ENCODE measurements around the gene INSR.

INSR gene

GRCh38 chr19:7132054-7132453, 162.2 kb downstream of the INSR start:
- no peak for DNase-seq

- DNase-seq, result no peak
Observed at GRCh38 chr19:7130043-7130442, 164.2 kb downstream of the INSR start.

GRCh38 chr19:7126132-7126531, 168.1 kb downstream of the INSR start:
- DNase-seq, result no peak

DNA sequence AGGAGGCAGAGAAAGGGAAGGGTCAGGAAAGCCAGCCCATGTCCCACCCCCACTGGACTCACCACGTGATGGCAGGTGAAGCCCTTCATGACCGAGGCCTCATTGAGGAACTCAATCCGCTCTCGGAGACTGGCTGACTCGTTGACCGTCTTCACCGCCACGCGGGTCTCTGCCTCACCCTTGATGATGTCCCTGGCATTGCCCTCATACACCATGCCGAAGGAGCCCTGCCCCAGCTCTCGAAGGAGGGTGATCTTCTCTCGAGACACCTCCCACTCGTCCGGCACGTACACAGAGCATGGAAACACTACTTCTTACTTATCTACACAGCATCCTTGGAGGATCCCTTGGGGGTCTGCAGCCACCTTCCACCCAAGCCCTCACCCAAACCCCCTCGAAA, 169.0 kb downstream of the INSR start:
- no peak for DNase-seq

DNA sequence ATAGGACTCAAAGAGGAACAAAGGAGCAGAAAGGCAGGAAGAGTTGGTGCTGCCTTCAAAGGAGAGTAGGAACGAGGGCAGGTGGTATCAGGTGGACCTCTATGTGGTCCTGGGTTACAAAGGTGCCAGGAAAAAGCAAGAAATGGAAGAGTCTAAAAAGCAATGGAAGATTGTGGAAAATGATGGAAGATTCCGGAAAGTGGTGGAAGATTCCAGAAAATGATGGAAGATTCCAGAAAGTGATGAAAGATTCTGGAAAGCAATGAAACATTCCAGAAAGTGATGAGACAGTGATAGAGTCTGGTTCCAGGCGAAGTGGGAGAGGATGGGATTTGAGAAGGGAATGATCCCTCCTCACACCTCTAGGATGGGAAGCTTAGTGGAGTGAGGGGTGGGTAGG, 169.4 kb downstream of the INSR start:
- no peak for DNase-seq

DNA sequence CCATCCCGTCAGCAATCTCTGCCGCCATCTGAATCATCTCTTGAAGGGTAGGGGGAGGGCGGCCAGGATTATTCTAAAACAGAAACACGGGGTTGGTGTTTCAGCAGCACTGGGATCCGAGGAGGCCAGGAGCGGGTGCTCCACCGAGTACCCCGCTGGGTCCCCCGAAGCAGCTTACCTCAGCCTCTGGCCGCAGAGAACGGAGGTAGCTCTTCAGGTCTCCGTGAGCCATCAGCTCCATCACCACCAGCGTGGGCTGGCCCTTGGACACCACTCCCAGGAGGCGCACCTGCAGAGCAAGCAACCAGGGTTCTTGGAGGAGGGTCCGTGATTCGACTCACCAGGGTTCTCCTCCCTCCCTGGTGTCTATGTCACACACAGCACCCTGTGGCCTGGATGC, 171.5 kb downstream of the INSR start:
- no peak for DNase-seq

GRCh38 chr19:7120499-7120898, 173.7 kb downstream of the INSR start:
- no peak for DNase-seq

DNA sequence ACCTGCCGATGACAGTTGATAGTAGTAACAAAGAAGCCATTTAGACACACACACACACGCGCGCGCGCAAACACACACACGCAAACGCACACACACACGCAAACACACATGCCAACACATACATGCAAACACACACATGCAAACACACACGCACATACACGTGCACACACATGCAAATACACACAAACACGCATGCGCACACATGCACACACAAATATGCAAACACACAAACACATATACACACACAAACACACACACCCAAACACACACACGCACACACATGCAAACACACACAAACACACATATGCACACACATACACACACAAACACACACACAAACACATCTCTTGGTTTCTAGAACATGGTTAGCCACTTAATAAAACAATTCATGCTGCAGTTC, 174.6 kb downstream of the INSR start:
- DNase-seq, result no peak

- DNase-seq, result no peak
Observed at GRCh38 chr19:7117248-7117647, 177.0 kb downstream of the INSR start.

GRCh38 chr19:7115721-7116120, 178.5 kb downstream of the INSR start:
- DNase-seq, result no peak

DNA sequence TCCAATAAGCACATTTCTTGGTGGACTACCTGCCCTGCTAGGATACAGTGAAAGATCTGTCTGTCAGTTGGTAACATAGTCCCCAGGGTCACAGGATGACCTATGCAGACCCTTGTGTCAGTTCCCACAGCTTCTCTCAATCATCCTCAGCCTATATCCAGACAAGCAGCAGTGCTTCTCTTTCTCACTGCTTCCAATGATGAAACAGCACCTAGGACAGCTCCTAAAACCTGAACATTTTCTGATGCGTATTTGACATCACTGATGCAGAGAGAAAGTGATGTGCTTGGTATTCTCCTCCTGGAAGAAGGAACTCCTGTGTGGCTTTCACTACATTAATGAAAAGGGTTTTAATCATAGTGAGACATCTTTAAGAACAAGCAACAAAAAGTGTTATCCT, 181.0 kb downstream of the INSR start:
- no peak for DNase-seq

- DNase-seq, result no peak
Observed at GRCh38 chr19:7112675-7113074, 181.5 kb downstream of the INSR start.

- no peak for DNase-seq
Observed at GRCh38 chr19:7109678-7110289, 184.4 kb downstream of the INSR start.

- DNase-seq, result no peak
Observed at GRCh38 chr19:7106711-7107657, 187.2 kb downstream of the INSR start.

GRCh38 chr19:7104747-7105447, 189.3 kb downstream of the INSR start:
- DNase-seq, result no peak

DNA sequence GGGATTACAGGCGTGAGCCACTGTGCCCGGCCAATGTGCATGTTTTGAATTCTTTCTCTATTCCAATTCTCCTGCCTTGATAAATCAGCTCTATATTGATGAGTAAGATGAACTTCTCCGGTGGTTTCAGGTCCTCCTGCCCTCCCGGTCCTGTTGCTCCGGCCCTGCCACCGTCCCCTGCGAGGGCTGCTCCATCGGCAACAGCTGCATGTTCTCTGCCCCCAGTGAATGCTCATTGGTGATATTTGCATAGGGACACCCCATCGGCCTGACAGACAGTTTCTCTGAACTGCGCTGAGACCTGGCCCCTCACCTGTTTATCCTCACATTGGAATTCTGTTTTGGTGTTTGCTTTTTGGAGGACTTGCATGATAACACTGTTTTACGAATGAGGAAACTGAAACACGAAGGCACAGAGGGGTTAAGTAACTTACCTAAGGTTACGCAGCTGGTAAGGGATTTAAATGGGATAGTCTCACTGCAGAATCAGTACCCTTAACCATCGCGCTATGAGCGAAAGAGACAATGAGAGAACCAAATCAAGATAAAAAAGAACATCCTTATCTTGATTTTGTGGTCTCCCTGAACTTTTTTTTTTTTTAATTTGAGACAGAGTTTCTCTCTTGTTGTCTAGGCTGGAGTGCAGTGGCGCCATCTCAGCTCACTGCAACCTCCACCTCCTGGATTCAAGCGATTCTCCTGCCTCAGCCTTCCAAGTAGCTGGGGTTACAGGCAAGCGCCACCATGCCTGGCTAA, 192.5 kb downstream of the INSR start:
- DNase-seq, result no peak

DNA sequence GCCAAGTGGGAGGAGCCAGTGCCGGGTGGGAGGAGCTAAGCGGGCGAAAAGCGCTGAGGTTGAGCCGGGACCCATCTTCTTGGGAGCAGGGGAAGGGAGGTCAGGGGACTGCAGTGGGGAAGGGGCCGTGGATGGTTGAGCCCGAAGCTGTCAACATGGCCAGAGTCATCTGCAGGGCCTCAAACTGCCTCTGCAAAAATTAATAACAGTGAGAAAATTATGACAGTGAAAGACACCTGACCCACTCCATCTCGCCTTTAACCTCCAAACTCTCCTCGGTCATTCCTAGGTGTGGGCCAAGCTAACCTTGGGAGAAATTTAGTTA, 194.7 kb downstream of the INSR start:
- DNase-seq, result no peak

DNA sequence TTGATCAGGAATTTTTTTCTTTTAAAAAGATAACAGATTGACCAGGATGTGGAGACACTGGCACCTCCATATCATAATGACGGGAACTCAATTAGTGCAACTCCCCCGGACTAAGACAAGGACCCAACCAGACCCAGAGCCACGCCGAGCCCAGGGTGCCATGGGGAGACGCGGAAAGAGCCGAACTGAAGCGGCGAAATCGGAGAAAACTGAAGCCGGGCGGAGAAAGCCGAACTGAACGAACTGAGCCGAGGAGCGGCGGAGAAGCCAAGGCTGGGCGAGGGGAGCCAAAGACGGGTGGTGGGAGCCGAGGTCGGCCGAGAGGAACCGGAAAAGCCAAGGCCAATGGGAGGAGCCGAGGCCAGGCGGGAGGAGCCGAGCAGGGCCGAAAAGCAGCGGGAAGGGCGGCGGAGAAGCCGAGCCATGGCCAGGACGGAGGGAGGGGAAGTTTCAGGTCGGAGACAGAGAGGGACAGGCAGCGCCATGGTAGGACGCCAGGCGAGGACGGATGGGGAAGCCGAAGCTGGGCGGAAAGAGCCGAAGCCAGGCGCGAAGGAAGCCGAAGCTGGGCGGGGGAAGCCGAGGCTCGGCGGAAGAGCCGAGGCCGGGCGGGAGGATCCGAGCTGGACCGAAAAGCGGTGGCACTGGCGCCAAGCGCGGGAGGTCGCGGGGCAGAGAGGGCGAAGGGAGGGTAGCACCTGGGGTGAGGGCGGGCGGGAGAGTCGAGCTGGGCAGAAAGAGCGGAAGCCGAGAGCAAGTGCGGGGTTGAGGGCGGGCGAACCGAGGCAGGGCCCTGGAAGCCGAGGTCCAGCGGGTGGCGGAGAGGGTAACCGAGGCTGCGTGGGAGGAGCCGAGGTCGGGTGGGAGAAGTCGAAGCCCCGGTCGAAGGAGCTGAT, 195.3 kb downstream of the INSR start:
- DNase-seq, result peak; percentile 93

GRCh38 chr19:7098096-7098495, 196.1 kb downstream of the INSR start:
- DNase-seq, result no peak

GRCh38 chr19:7088999-7089398, 205.2 kb downstream of the INSR start:
- DNase-seq, result no peak

- no peak for DNase-seq
Observed at GRCh38 chr19:7083076-7083956, 210.9 kb downstream of the INSR start.
